NCI-H526 (cell line): ENCODE measurements around the gene IGFBP2.
"Not testable (repeated sequence)": the region's sequence is repeated elsewhere in the genome, so short reads cannot be mapped to it uniquely, and the experiment has no call there.

Experiments used
- DNase-seq, 2 experiments: peaks; one replicate each; lab custom pipeline; 2025; lab: John Stamatoyannopoulos, UW

The IGFBP2 gene

GRCh38 chr2:216632952-216633615, at the start of gene IGFBP2:
TSS of gene IGFBP2 (plus strand) at chr2:216633420. CDS start at chr2:216633524, 104 bp downstream.
- DNase-seq, result peak in 1 of 2 experiments; percentile 72

DNA sequence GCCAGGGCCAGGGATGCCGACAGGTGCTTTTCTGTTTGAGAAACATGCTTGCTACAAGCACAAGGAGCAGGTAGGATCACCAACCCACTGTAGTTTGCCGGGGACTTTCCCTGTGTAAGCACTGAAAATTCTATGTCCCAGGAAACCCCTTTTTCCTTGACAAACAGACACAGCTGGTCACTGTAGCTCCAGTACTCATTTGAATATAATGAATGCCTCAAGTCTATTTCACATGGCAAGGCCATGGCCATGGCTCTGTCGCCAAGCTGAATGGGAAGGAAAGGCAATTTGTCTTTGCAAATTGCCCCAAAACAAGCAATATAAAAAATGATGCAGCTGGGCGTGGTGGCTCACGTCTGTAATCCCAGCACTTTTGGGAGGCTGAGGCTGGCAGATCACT, 49.6 kb upstream of the IGFBP2 start:
- DNase-seq, result no peak

- DNase-seq, result no peak
Observed at GRCh38 chr2:216584112-216584511, 49.1 kb upstream of the IGFBP2 start.

- DNase-seq, result no peak
Observed at GRCh38 chr2:216585441-216585840, 47.8 kb upstream of the IGFBP2 start.

DNA sequence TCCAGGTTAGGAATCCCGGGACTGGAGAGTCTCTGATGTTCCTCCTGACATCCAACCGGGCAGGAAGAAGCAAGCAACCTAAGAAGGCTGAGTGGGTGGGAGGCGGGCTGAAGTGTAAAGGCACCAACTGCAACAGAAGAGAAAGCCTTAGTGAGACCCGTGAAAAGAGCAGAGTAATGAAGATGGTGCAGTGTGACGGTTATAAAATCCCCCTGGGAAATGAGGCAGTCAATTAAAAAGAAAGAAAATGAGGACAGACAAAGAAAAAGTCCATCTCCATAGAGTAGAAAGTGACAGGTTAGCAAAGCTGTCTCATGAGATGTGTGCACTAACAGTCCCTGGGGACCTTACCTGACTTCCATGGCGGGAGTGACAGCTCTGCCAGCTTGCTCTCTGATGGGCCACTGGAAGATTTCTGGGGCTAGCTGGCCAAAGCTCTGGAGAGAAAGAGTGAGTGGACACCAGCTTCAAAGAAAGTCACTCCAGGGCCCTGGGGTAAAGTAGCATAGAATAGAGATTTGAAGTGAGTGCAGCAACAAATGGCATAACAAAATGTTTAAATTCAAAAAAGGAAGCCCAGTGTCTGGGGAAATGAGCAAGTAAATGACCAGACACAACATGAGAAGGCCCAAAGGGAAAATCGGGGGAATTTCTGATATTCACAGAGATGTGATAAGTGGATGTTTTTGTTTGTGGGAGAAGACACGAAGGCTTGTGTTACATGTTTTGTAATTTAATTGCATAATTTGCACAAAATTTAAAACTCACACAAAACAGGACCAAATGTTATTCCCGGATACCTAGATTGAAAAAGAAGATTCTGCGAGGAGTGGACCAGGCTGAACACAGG, 44.1 kb upstream of the IGFBP2 start:
- DNase-seq, result peak in 1 of 2 experiments; percentile 3

DNA sequence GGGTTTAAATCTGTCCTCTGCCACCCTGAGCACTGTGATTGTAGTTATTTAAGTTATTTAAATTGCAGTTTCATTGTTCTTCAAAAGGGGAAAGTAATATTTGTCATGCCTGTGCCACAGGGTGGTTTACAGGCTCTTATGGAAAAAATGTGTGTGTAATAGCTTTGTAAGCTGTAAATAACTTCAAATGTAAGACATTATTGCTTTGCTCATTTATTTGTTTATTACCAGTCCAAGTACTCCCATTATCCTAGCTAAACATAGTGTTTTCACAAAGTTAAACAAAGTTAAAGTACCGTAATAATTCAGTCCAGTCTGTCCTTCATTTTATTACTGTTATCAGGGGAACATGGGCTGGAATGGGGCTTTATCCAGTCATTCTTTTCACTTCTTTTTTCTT, 43.4 kb upstream of the IGFBP2 start:
- no peak for DNase-seq

- no peak for DNase-seq
Observed at GRCh38 chr2:216590780-216591179, 42.4 kb upstream of the IGFBP2 start.

- DNase-seq, result no peak
Observed at GRCh38 chr2:216591480-216591879, 41.7 kb upstream of the IGFBP2 start.

- no peak for DNase-seq
Observed at GRCh38 chr2:216594081-216594480, 39.1 kb upstream of the IGFBP2 start.

GRCh38 chr2:216596236-216596979, 36.8 kb upstream of the IGFBP2 start:
- DNase-seq, result peak; percentile 7 to 29

GRCh38 chr2:216596980-216597509, 36.2 kb upstream of the IGFBP2 start:
- peak in 1 of 2 experiments; percentile 29 for DNase-seq

GRCh38 chr2:216597825-216598224, 35.4 kb upstream of the IGFBP2 start:
- not testable (repeated sequence) for DNase-seq

GRCh38 chr2:216601632-216602409, 31.4 kb upstream of the IGFBP2 start:
- DNase-seq, result no peak

GRCh38 chr2:216603010-216603883, 30.0 kb upstream of the IGFBP2 start:
- no peak for DNase-seq

DNA sequence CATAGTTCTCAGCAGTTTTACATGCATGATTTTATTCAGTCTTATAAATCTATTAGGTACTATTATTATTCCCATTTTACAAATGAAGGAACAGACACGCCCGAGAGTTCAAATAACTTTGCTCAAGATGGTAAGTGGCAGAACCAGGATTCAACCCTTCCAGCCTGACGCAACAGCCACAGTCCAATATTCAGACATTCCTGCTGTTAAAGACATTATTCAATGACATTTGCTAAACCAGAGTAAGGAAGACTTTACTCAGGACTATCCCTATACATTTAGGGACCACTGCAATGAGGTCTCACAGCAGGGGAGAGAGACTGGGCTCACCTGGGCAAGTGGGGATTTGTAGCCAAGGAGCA, 29.4 kb upstream of the IGFBP2 start:
- DNase-seq, result no peak

- no peak for DNase-seq
Observed at GRCh38 chr2:216604458-216604857, 28.8 kb upstream of the IGFBP2 start.

DNA sequence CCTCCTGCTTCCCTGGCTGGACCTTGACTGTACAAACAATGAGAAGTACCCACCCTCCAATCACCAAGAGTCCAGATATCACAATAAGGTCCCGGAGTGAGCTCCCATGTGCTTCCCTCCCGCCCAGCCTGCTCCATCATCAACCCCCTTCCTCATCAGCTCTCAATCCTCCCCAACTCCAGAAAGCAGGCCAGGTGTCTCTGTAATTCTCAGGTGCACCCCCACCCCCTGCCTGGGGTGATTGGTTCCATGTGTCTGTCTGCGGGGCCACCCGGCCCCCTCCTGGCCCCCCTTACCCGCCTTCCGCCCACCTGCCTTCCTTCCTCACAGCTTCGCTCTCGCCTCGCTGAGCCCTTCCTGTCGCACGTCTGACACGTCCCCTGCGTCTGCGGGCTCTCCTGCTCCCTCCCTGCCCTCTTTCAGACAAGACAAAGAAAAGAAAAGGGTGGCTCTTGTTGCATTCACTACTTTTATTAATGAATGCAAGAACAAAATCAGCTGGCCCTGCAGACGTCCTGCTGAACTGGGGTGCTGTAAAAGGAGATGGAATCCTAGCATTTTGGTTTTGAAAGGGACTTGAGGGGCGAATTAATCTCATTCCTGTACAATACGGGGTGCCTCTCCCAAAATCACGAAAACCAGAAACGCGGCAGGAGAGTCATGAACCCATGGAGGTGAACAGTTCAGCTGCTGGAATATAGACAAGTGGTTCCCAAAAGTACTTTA, 26.5 kb upstream of the IGFBP2 start:
- no peak for DNase-seq

DNA sequence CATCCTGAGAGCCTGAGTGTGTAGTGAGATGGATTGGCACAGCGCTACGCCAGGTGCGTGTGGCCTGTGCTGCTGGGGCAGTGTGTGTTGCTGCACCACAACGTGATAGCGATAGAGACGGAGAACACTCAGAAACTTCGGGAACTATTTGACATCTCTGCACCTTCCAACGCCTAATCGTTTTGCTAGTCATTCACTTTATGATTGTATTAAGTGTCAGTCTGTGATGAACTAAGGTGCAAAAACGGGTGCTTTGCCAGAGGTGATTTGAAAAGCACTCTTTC, 26.0 kb upstream of the IGFBP2 start:
- DNase-seq, result no peak

DNA sequence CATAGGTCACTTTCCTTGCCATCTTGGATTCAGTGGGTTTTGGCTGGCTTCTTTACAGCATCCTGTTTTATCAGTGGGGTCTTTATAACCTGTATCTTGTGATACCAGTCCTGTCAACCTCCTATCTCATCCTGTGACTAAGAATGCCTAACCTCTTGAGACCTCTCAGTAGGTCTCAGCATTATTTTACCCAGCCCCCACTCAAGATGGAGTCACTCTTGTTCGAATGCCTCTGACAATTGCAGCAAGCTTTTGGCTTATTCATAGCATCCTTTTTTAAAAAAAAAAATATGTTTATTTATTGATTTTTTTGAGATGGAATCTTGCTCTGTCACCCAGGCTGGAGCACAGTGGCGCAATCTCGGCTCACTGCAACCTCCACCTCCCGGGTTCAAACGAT, 24.7 kb upstream of the IGFBP2 start:
- no peak for DNase-seq
